Measurements from ENCODE around the gene ARL10. TPM values are rescaled to one million over a fixed set of nuclear protein-coding genes. Genes with fewer than 3 reads are reported as not detected.

Gene ARL10, protein sequence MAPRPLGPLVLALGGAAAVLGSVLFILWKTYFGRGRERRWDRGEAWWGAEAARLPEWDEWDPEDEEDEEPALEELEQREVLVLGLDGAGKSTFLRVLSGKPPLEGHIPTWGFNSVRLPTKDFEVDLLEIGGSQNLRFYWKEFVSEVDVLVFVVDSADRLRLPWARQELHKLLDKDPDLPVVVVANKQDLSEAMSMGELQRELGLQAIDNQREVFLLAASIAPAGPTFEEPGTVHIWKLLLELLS
- 0.13 TPM for total RNA-seq (2013)
- polyA plus RNA-seq (under 1 TPM in 2 of 3 donors, not detected in 1; 0.04 to 0.93 TPM), polyA minus RNA-seq (0.08 and 0.14 TPM in 2 replicates), total RNA-seq (0.17 to 7.5 (median 0.52) reads per million in 11 experiments)

DNA sequence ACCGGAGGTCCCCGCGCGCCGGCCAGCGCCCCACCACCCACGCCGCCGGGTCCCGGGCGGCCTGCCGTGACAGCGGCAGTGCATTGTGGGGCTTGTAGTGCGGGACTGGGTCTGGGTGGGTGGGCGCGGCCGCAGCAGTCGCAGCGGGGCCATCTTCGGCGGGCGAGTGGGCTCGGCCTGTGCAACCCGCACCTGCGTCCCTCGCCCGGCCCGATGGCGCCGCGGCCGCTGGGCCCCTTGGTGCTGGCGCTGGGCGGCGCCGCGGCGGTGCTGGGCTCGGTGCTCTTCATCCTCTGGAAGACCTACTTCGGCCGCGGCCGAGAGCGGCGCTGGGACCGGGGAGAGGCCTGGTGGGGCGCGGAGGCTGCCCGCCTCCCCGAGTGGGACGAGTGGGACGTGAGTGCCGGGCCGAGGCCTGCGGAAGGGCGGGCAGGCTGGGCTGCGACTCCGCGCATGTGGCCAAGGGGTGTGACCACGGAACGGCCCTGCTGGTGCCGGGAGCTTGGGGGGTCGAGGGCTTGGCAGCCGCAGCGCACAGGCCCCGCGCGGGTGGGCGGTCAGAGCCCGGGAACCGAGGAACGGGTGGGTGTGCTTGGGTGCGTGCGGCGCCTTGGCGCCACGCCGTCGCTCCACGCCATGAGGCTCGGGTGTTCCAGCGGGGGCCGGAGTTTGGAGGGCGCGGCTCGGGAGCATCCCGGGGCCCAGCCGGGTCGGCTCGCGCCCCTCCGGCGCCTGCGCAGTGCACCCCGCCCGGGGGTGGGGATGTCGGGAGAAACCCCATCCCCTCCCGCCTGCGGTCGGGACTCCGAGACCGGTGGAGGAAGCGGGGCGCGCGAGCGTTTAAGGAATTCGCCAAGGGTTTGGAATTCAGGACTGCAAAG is at the start of gene ARL10:
TSS of gene ARL10 (plus strand) at position 137 of the 881 bp plus-strand sequence. CDS start at position 214, 77 bp downstream.
- no peak within 1 kb of the TSS for H3K27ac ChIP-seq (ENCODE audit: low read depth in 1 of 2, low read length in 2 of 2)
- peak within 1 kb of the TSS; percentile 28 for H3K9ac ChIP-seq (ENCODE audit: insufficient read depth, low read length, poor library complexity, severe bottlenecking)
- peak in 1 of 3 donors; percentile 17 for DNase-seq
- WGBS (ENCODE audit: insufficient coverage), result under 1% methylated on average over 93 of the region's 108 CpGs
- H3K27me3 Mint-ChIP-seq (ENCODE audit: low read depth in 3 of 3), result peaks cover 34 to 50% (median 42%) of the 10 kb centered on the region in 3 donors
- H3K4me3 ChIP-seq (replicated peaks in 1 of 3; ENCODE audit: low read depth in 2 of 3, low read length in 3 of 3), result peak within 1 kb of the TSS; percentile 41 to 72 (median 54)
- peak within 1 kb of the TSS; percentile 72 to 84 for H3K4me3 Mint-ChIP-seq
- peaks cover 23 to 37% of the 10 kb centered on the region in 2 donors for H3K4me1 ChIP-seq (ENCODE audit: control insufficient read depth in 1 of 2, insufficient read depth in 2 of 2, low read length in 2 of 2)
- TF ChIP-seq CTCF (IDR thresholded peaks at IDR 0.05), result no peak
- peaks cover 22% of the 10 kb centered on the region for H3K4me1 Mint-ChIP-seq
- H3K9me3 Mint-ChIP-seq, result peaks cover 0 to 20% (median 4%) of the 10 kb centered on the region in 7 donors
- H3K36me3 ChIP-seq (replicated peaks in 1 of 2; ENCODE audit: control insufficient read depth in 1 of 2, insufficient read depth in 2 of 2, low read length in 2 of 2), result no peaks in the 10 kb centered on the region
- no peaks in the 10 kb centered on the region for H4K20me1 ChIP-seq (ENCODE audit: insufficient read depth, low read length)
- peak within 1 kb of the TSS; percentile 81 for H2AFZ ChIP-seq (ENCODE audit: insufficient read depth, low read depth, low read length, poor library complexity, severe bottlenecking)
- H3K27ac Mint-ChIP-seq, result no peak within 1 kb of the TSS
- intact Hi-C loops (cut with micrococcal nuclease), result no loop called here
- peaks cover 9% of the 10 kb centered on the region for H3K79me2 ChIP-seq (ENCODE audit: insufficient read depth, low read length)
- H3K4me2 ChIP-seq (replicated peaks; ENCODE audit: extremely low read depth, low read length, poor library complexity, severe bottlenecking), result peak within 1 kb of the TSS; percentile 74
- peaks cover 20 to 46% of the 10 kb centered on the region in 2 donors for H3K27me3 ChIP-seq (ENCODE audit: control insufficient read depth in 2 of 2, insufficient read depth in 2 of 2, low read length in 2 of 2)
- no peaks in the 10 kb centered on the region for H3K9me3 ChIP-seq (replicated peaks in 1 of 2; ENCODE audit: control insufficient read depth in 1 of 2, insufficient read depth in 1 of 2, low read length in 2 of 2)
- H3K36me3 Mint-ChIP-seq, result peaks cover 0 to 3% of the 10 kb centered on the region in 2 donors
